H1 (cell line): ENCODE data around the gene NUB1. TPM values are rescaled to one million over a fixed set of nuclear protein-coding genes. Genes with fewer than 3 reads are reported as not detected.

Experiments
- ATF3 ChIP-seq: IDR thresholded peaks from 2 replicates; pipeline ENCODE4 v1.6.1; 2011; ENCODE audit warnings: low read depth, mild to moderate bottlenecking, low read length; ENCODE audit not compliant: insufficient read depth
- EZH2 ChIP-seq: fragments of 200-600 bp; sonication (generic); IDR thresholded peaks from 2 replicates; pipeline ENCODE4 v1.7.1; 2012; ENCODE audit warnings: low read depth, mild to moderate bottlenecking, moderate library complexity, low read length, inconsistent platforms; ENCODE audit not compliant: severe bottlenecking
- POLR2AphosphoS5 ChIP-seq: IDR thresholded peaks from 2 replicates; pipeline ENCODE4 v1.6.1; 2011; ENCODE audit warnings: low read depth, low read length
- RFX5 ChIP-seq: IDR thresholded peaks from 2 replicates; pipeline ENCODE4 v1.6.1; 2011; ENCODE audit warnings: low read depth, low read length, improper control_type of control experiment, borderline replicate concordance
- SP1 ChIP-seq: IDR thresholded peaks from 2 replicates; pipeline ENCODE4 v1.6.1; 2011; ENCODE audit warnings: low read depth, low read length
- polyA plus RNA-seq, 7 experiments: library from polyadenylated mRNA; depleted of rRNA in 3 of 7; stranded (reverse) in 5 of 7; unstranded in 2 of 7; fragments of >200 nt in 5 of 7; fragments of 200-250 nt in 2 of 7; gene quantifications; 1 replicate in 5 of 7; 2 replicates in 1 of 7; 4 replicates in 1 of 7; pipeline versions ENCODE4 v1.2.1 to v1.2.3, GENCODE V29; 2011 to 2013; ENCODE audit warnings: missing spikeins in 2 of 7, mixed read lengths in 2 of 7
- total RNA-seq: library from RNA; stranded (reverse); fragmentation: NEBNext Ultra II Directional; extraction: Animal tissue kit (Norgen Biotek cat#: 25700); gene quantifications from 2 replicates; pipeline ENCODE4 v1.2.1, GENCODE V29; 2021
- TF ChIP-seq, protein P1 (sequence below), 3 experiments: IDR thresholded peaks; 1 replicate in 2 of 3; 2 replicates in 1 of 3; pipeline versions ENCODE4 v1.5.1 to v1.6.1; 2011; ENCODE audit warnings: low read length in 3 of 3, mild to moderate bottlenecking in 3 of 3, inconsistent platforms in 2 of 3, low read depth in 1 of 3, moderate library complexity in 1 of 3; ENCODE audit not compliant: insufficient read depth in 1 of 3; ENCODE audit errors: control extremely low read depth in 1 of 3

NUB1 gene
- total and polyA plus RNA-seq, 2 of the 8 experiments (the other 6 are each of a cell fraction or from before 2014, with no cell fraction given): 22.1 to 43.5 TPM

DNA sequence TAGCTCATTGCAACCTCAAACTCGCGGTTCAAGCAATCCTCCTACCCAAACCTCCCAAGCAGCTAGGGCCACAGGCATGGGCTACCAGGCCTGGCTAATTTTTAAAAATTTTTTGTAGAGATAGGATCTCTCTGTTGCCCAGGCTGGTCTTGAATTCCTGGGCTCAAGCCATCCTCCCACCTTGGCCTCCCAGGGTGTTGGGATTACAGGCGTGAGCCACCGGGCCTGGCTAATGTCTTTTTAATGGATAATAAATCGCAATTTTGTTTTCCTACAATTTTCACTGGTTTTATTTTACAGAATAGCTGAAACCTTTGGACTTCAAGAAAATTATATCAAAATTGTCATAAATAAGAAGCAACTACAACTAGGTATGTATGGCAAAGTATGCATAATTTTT, 10.9 kb downstream of the NUB1 start (continued):
- TF ChIP-seq, protein P1, sequence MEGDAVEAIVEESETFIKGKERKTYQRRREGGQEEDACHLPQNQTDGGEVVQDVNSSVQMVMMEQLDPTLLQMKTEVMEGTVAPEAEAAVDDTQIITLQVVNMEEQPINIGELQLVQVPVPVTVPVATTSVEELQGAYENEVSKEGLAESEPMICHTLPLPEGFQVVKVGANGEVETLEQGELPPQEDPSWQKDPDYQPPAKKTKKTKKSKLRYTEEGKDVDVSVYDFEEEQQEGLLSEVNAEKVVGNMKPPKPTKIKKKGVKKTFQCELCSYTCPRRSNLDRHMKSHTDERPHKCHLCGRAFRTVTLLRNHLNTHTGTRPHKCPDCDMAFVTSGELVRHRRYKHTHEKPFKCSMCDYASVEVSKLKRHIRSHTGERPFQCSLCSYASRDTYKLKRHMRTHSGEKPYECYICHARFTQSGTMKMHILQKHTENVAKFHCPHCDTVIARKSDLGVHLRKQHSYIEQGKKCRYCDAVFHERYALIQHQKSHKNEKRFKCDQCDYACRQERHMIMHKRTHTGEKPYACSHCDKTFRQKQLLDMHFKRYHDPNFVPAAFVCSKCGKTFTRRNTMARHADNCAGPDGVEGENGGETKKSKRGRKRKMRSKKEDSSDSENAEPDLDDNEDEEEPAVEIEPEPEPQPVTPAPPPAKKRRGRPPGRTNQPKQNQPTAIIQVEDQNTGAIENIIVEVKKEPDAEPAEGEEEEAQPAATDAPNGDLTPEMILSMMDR (IDR thresholded peaks at IDR 0.05; ENCODE audit: control extremely low read depth in 1 of 3, insufficient read depth in 1 of 3, low read depth in 1 of 3, low read length in 3 of 3): no peak
- TF ChIP-seq RFX5 (no peak), ATF3 (no peak), EZH2 (no peak), POLR2AphosphoS5 (no peak), SP1 (no peak)
- TF ChIP-seq, all 59 proteins: peak for 0
